IPS-18c (cell line): ENCODE data around the gene TNFRSF25.
A peak's percentile ranks its signal among the peaks of the same experiment; 100 is the strongest.
"Not testable (repeated sequence)": the region's sequence is repeated elsewhere in the genome, so short reads cannot be mapped to it uniquely, and the experiment has no call there.

Source experiments
- H3K4me3 ChIP-seq: 2 replicates; pipeline ENCODE4 v1.7.0; 2013; ENCODE audit warnings: low read depth, mild to moderate bottlenecking, low read length, moderate library complexity; ENCODE audit not compliant: insufficient read depth
- H3K9me3 ChIP-seq: one replicate; pipeline ENCODE4 v1.6.1; 2013; ENCODE audit warnings: mild to moderate bottlenecking, low read length, moderate library complexity; ENCODE audit not compliant: control insufficient read depth, insufficient read depth

TNFRSF25 gene

GRCh38 chr1:6464514-6464836 is 1.5 kb downstream of the TNFRSF25 start:
- peaks cover 2% of the 10 kb centered on the region for H3K9me3 ChIP-seq
- H3K4me3 ChIP-seq = no peak overlapping the region; the same call in 1 of the 2 replicates

- H3K4me3 ChIP-seq = no peak overlapping the region
- peaks cover 2% of the 10 kb centered on the region for H3K9me3 ChIP-seq
Measured at GRCh38 chr1:6463120-6463412, 2.9 kb downstream of the TNFRSF25 start.

GRCh38 chr1:6462412-6463119 is 3.4 kb downstream of the TNFRSF25 start:
- Histone ChIP-seq H3K9me3 (peaks cover 2% of the 10 kb centered on the region), H3K4me3 (no peak overlapping the region)

DNA sequence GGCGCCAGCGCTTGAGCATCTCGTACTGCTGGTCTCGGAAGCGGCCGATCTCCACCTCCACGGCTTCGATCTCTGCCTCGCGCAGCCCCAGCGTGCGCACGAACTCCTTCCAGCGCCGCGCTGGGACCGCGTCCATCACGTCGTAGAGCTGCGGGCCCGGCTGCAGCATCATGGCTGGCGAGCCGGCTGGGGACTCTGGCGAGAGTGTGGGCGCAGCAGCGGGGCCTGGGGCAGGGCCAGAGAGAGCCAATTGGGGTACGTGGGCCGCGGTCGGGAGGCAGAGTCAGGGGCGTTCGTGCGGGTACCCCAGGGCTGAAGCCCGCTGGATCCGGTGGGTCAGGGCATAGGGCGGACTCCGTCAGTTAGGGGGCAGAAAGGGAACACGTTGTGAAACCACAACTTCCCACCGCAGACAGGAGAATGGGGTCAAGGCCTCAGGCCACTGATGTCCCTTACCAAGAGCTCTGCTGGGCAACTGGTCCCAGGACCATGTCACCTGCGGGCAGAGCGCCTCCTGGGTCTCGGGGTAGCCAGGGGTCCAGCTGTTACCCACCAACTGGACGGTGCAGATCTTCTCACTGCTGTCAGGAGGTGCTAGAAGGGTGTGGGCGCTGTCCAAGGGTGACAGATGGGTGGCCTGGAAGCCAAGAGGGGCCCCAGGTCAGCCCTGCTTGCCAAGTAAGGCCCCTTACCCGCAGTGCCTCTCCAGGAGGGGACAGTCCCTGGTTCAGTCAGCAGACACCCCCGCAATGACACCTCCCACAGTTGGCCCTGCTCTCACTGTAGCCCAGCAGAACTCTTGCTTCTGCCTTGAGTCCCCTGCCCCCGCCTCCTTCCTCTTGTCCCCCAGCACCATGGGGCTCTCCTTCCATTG is 4.2 kb downstream of the TNFRSF25 start:
- H3K9me3 ChIP-seq = peaks cover 2% of the 10 kb centered on the region

GRCh38 chr1:6461051-6461530 is 4.9 kb downstream of the TNFRSF25 start:
- Histone ChIP-seq H3K4me3 (no peak overlapping the region), H3K9me3 (peaks cover 2% of the 10 kb centered on the region)

More for the DNA sequence above, 4.2 kb downstream of the TNFRSF25 start:
- H3K4me3 ChIP-seq = no peak overlapping the region

DNA sequence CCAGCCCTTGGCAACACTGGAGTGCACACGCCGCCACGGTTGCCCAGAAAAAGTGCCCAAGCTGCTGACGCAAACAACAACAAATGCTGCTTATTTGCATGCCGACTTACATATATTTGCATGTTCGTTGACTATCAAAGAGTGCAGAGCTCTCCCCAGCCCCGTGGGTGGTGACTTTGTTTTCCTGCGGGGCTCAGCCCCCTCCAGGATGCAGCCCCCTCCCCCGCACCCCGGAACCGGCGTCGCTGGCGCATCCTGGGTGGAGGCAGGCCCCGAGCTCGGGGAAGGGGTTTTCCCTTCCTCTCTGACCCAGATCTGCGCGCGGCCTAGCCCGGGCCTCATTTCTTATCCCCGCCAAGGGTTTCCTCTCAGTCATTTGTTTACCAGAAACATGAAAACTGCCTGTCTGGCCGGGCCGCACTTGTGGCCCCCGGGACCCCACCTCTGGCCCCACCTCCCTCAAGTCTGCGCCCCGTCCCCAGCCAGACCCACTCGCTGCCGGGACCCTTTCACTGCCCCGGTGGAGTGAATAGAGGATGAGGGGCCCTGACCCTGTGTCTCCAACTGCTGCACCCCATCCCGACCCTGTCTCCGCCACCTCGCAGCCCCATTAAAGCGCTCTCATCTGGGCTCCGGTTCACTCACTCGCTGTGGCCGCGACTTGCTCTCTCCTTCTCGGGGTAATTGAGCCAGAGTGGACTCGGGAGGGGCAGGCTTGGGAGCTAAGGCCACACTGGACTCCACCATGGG is 5.5 kb downstream of the TNFRSF25 start:
- peak overlapping the region; percentile 28; the same call in 1 of the 2 replicates for H3K4me3 ChIP-seq

GRCh38 chr1:6459850-6460265 is 6.1 kb downstream of the TNFRSF25 start:
- peak overlapping the region; percentile 28; the same call in 1 of the 2 replicates for H3K4me3 ChIP-seq

More for the DNA sequence above, 5.5 kb downstream of the TNFRSF25 start:
- H3K9me3 ChIP-seq = no peaks in the 10 kb centered on the region

DNA sequence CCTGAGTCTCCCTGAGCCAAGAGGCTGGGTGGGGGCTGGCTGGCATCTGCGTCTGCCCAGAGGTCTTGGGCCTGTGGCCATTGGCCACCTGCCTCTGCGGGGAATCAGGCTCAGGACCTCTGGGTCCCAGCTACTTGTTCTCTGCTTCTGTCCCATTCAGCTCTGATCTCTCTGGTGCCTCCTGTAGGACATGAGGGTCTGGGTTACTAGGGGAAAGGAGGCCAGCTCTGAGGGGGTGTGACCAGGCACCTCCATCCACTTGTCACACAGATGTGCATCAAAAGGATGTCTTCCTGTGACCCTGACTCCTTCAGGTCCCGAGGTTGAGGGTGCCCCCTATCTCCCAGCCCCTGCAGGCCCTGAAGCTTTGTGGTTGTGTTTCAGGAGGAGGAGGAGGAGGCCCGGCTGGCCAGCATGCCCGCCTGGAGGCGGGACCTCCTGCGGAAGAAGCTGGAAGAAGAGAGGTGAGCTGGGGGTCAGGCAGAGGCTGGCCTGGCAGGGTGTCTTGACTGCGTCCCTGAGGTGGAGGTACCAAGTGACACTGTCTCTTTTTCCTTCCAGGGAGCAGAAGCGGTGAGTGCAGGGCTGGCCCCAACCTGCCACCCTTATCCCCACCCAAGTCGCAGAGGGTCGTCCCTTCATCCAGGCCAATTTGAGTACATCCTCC is 9.0 kb downstream of the TNFRSF25 start:
- Histone ChIP-seq H3K9me3 (no peaks in the 10 kb centered on the region), H3K4me3 (no peak overlapping the region)

More at GRCh38 chr1:6459850-6460265, 6.1 kb downstream of the TNFRSF25 start:
- H3K9me3 ChIP-seq = no peaks in the 10 kb centered on the region

- not testable (repeated sequence) for H3K4me3 ChIP-seq, H3K9me3 ChIP-seq
Measured at GRCh38 chr1:6455752-6456520, 10.0 kb downstream of the TNFRSF25 start.

DNA sequence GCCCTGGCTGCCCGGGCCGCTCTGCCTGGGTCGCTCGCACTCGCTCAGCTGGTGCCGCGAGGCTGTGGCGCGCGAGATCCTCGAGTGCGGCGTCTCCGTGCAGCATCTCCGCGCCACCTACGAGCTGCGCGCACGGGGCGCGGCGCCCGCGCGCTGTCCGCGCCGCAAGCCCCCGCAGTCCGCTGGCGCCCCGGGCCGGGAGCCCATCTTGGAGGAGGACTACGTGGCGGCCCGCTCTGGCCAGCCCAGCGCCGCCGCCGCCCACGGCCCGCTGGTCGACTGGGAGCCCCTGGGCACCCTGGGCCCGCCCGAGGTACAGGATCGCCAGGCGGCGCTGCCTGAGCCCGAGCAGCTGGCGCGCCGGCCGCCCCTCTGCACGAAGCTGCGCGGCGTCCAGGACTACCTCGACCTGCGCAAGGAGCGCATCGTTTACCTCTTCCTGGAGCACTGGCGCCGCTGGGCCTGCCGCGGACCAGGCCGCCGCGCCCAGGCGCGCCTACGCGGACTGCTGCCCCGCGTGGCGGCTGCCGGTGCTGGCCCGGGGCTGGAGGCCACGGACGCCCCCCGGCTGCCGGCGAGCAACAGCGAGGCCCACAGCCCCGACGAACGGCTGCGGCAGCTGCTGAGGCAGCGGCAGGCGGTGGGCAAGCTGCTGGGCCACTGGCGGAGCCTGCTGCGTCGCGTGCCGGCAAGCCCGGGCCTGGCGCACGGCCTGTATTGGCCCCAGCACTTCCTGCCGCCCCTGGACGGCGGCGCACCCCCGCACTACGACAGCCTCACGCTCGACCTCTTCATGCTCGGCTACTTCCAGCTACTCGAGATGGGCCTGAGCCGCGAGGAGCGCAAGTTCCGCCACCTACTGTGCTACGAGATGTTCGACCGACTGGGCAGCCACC is 10.9 kb downstream of the TNFRSF25 start:
- H3K4me3 ChIP-seq = no peak overlapping the region; the same call in 1 of the 2 replicates
- no peaks in the 10 kb centered on the region for H3K9me3 ChIP-seq

- not testable (repeated sequence) for H3K9me3 ChIP-seq, H3K4me3 ChIP-seq
Measured at GRCh38 chr1:6453895-6454855, 11.8 kb downstream of the TNFRSF25 start.

DNA sequence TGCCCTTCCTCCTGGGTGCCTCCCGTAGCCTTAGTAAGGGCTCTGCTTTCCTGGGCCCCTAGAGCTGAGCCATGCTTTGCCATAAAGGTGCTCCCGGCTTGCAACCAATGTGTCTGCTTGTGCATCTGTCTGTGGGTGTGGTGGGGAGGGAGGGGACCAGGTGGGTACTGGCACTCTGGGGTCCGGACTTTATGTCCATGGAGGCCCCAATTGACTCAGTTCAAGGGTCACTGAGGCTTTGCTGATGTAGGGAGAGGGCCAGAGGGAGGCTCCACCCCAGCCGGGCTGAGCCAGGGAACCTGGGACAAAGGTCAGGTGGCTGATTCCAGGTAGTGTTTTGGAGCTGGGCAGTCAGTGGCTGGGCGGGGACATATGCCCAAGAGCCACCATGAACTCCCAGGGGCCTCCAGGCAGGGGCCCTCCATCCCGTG is 15.0 kb downstream of the TNFRSF25 start:
- Histone ChIP-seq H3K9me3 (no peaks in the 10 kb centered on the region), H3K4me3 (no peak overlapping the region)

- H3K4me3 ChIP-seq, H3K9me3 ChIP-seq: not testable (repeated sequence)
Measured at GRCh38 chr1:6450486-6450885, 15.5 kb downstream of the TNFRSF25 start.

- H3K4me3 ChIP-seq = no peak overlapping the region
- H3K9me3 ChIP-seq = no peaks in the 10 kb centered on the region
Measured at GRCh38 chr1:6450005-6450450, 15.9 kb downstream of the TNFRSF25 start.
